T-helper 2 cell (primary cell): ENCODE measurements around the gene SCLY.

Source experiments
- DNase-seq, 5 experiments: peaks; one replicate each; pipeline versions ENCODE4 v3.0.0 to v3.0.0-alpha.2; 2012 to 2022

SCLY gene

DNA sequence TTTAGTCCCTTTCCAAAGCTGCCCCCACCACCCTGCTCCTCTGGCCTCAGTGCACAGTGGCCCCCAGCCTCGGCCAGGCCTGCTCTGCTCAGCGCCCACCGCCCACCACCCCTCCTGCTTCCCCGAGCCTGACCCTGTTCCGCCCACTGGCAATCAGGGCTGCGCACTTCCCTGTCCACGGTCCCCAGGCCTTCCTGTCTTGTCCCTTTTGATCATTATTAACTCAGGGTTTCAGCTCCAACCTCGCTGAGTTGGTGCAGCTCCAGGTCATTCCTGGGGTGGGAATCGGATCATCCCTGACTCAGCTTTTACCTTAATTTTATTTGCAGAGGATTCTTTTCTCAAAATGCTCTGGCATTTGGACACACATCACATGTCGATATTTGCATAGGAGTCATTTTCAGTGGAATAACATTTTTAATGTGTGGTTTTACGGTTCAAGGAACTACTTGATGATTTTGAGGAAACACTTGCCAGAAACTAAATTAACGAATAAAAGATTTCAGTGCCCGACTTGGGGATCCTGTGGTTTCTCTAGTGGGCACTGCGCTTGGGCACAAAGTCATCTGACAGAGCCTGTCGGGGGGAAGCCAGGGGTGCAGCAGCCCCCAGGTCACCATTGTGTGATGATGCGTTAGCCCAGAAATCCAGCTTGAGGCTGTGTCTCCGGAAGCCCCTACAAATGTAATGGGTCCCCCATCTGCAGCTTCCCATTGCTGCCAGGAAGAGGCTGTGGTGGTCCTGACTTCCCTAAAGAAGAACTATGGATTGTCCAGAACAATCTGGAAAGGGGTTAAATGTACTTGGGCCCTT is 38.3 kb downstream of the SCLY start:
- DNase-seq, result no peak

DNA sequence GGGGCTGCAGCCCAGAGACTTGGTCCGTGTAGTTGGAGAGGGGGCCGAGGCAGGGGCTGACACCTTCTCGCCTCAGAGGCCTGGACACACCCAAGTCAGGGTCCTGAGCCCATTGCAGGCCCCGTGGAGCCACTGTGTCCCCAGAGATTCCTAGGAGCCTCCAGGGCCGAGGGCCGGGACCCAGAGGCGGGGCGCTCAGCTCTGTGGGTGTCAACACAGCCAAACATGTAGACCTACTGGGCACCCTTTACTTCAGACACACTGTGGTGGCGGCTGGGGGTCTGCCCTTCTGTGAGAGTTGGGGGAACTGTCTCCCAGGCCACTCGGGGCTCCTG is 38.9 kb downstream of the SCLY start:
- DNase-seq, result no peak

DNA sequence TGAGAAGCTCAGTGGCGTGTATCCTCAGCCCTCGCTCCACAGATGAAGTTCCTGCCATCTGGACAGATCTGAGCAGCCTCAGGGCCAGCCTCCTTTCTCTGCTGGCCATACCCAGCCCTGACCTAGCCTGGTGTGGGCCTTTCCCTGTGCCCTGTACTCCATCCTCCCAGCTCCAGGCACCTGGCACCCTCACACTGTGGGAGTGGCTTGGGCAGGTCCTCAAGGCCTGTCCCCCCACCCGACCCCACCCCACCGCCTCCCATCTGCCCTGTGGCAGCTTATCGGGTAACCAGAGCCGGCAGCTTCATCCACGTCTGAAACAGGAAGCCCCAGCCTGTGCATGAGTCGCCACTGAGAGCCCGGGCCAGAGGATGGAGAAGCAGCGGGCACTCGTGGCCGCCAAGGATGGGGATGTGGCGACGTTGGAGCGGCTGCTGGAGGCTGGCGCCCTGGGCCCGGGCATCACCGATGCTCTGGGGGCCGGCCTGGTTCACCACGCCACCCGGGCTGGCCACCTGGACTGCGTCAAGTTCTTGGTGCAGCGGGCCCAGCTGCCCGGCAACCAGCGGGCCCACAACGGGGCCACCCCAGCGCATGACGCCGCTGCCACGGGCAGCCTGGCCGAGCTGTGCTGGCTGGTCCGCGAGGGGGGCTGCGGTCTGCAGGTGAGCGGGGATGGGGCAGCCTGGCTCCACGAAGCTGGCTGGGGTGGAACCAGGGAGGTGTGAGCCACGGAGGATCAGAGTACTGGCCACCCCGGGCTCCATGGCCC is 39.4 kb downstream of the SCLY start, which contains the start of gene ESPNL:
ESPNL (plus strand) TSS at position 292 of the 772 bp plus-strand sequence; CDS start at position 372, 80 bp downstream.
- no peak for DNase-seq

DNA sequence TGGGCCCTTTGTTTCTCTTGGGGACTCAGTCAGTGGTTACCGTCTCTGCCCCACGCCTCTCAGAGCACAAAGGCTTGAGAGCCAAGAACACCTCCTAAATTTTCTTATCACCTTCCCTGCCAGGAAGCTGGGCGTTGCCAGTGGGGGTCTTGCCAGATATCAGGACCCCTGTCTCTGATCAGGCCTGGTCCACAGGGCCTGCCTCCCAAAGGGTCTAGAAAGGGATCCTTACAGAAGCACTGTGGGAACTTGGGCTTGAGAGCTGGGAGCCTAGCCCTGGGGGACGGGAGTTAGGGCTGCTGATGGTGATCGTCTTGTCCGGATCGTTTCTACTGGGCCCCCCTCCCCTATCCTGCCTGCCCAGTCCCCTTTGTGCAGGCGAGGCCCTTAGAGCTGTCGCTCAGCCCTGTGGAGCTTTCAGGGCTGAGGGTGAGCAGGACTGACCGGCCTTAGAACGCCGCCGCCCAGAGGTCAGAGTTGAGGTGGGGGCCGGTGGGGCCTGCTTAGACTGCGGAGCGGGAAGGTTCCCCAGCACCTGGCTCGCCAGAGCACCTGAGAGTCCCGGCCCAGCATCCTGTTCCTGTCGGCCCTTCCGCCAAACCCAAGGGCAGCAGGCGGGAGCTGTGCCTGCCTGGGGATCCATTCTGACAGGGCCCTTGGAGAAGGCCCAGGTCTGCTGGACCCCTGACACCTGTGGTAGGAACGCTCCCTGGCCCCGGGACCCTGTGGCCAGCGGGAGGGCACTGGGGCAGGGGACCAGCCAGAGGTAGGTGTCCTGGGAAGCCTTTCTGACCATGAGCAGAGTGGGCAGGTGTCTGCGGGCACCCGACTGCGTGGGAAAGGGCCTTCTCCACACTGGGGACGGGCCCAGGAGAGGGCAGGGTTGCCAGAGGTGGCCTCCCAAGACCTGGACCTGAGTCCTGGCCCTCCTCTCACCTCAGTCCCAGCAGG is 40.3 kb downstream of the SCLY start:
- DNase-seq, result no peak

DNA sequence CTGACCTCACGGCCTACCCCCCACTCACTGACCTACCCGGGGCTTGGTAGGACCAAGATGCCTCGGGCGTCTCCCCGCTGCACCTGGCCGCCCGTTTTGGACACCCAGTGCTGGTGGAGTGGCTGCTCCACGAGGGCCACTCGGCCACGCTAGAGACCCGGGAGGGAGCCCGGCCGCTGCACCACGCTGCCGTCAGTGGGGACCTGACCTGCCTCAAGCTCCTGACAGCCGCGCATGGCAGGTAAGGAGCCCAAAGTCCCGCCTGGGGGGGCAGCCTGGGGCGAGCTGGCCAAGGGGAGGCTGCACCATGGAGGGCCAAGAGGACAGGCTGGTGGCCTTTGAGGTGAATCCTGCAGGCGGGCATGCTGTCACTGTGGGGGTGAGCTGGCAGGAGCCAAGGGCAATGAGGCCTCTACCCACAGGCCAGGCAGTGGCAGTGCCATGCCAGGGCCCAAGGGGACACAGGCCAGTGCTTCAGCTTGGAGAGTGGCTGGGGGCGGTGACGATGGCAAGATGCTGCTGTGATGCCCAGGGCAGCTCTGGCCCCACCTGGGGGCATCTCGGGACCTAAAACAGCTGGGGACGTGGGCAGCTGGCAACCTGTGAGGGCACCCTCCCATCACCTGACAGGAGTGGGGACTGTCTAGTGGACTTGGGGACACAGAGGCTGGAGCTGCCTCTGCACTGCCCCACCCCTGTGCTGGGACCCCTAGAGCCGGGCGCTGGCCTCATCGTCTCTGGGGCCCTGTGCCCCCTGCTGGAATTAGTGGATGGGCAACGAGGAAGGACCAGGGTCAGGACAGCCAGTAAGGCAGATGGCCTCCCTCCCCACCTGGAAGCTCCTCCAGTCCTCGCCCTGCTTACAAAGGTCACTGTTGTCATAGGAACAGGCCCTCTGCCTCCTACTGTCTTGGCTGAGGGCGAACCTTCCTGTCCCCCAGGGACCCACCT is 41.4 kb downstream of the SCLY start:
- DNase-seq, result no peak

DNA sequence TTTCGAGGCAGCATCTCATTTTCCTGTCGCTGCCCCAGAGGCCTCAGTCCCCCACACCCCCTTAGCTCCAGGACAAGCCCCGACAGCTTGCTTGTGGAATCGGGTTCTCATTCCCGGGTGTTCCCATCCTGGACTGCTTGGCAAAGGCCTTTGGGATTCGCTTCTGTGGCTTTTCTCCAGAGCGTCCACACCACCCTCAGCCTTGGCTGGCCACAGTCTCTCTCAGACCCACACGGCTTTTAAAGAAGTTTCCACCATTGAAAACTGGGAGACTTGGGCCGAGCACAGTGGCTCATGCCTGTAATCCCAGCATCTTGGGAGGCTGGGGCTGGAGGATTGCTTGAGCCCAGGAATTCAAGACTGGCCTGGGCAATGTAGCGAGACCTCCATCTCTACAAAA is 42.1 kb downstream of the SCLY start:
- DNase-seq, result no peak

DNA sequence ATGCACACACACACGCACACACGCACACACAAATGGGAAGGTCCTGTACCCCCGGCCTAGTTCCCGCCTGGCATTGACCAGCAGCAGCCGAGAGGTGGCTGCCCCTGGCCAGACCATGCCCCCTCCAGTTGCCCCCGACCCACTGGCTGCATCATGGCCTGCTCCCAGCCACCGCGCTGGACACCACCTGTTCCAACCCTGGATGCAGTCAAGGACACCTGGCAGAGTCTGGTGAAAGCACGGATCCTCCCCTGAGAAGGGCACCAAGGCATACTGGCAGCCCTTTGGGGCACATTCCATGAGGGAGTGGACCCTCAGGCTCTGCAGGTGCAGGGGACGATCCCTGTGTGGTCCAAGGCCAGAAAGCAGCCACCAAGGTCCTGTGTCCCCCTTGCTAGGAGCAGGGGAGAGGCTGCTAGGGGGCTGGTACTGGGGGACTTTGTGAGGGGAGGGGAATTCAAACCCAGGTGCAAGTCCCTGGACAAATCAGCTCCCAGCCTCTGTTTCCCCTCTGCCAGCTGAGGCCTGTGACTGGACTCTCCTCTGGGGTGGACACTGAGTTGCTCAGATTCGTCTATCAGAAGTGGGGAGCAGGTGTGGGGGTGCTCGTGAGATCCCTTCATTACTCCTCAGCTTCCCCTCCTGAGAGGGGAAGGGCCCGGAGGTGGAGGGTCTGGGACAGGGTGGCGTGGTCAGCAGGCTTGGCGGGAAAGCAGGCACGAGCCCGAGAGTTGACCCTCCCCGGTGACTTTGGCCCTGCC is 42.8 kb downstream of the SCLY start:
- DNase-seq, result no peak

DNA sequence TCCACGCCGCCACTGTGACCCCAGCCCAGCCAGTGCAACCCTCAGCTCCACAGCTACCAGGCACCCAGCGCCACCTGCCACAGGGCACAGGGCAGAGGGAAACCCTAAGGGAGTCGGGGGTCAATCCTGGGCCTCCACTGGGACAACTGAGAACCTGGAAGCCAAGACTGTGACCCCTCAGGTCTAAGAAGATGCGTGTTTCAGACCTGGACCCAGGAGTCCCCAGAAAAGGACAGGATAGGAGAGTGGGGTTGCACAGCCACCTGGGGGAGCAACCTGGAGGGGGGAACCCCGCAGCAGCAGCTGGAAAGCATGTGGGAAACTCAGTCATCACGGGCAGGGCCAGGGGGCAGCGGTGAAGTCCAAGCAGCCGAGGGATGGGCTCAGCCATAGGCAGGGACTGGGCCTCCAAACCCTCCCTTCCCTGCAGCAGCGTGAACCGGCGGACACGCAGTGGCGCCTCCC is 43.5 kb downstream of the SCLY start:
- DNase-seq, result no peak

DNA sequence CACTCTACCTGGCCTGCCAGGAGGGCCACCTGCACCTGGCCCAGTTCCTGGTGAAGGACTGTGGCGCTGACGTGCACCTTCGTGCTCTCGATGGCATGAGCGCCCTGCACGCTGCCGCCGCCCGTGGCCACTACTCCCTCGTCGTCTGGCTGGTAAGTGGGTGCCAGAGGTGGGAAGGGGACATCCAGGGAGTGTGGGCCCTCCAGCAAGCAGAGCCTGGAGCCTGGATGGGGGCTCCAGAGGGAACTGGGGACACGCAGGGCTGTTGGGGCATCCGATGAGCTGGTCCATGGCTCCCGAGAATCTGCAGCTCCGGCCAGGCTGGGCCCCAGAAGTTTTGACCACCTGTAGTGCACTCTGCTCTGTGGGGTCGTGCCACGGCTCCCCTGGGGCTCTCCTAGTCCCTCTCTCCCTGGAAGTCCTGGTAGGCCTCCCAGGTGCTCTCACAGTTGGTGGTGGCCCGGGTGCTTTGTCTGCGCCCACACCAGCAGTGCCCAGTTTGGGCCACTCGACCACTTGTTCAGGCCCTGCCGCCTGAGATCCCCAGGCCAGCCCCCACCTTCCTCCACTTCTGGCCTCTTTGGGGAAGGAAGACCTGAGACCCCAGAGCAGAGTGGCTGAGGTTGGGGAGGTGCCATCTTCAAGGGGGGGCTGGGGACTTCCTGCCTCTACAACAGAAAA is 44.0 kb downstream of the SCLY start:
- DNase-seq, result no peak

DNA sequence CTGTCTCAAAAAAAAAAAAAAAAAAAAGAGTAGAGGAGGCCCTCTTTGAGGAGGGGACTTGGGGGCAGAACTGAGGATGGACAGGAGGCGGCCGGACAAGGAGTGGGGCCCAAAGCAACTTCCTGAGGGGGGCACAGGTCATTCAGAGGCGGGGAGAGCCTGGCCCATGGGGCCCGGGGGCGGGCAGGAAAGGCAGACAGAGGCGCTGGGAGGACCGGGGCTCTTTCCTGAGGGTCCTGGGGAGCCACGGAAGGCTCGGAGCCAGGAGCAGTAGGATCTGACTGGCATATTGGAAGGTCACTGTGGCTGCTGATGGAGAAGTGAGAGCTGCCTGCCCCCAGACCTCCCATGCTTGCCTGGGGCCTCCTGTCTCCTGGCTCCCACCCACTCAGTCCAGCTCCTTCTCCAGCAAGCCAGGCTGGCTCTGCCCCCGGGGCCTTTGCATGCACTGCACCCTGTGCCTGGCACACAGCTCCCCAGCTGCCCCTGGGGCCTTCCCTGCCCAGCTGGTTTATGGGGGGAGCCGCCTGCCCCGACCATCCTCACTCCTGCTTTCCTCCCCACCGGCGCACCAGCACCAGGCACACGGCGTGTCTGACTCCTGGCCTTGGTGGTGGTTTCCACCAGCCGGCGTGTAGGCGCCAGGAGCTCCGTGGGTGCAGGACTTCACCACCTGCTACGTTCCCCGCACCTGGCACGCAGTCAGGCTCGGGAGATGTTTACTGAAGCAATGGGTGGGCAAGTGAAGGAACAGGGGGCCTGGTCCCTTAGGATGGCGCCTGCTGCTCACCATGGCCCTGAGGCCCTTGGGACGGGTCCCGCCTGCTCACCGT is 44.9 kb downstream of the SCLY start:
- DNase-seq, result no peak

DNA sequence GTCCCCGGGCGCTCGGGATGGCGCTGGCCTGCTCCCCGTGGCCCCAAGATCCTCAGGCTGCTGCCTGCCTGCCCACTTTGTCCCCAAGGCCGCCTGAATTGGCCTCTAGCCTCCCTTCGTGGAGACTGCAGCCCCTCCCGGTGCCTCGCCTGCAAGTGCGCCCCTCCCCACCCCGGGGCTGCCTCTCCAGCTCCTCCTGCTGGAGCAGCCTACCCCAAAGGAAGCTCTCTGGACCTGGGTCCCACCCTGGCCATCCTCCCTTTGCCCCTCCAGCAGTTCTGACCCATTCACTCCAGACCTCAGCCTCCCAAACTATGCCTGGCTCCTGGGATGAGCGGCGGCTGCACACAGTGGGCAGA is 45.5 kb downstream of the SCLY start:
- no peak for DNase-seq

DNA sequence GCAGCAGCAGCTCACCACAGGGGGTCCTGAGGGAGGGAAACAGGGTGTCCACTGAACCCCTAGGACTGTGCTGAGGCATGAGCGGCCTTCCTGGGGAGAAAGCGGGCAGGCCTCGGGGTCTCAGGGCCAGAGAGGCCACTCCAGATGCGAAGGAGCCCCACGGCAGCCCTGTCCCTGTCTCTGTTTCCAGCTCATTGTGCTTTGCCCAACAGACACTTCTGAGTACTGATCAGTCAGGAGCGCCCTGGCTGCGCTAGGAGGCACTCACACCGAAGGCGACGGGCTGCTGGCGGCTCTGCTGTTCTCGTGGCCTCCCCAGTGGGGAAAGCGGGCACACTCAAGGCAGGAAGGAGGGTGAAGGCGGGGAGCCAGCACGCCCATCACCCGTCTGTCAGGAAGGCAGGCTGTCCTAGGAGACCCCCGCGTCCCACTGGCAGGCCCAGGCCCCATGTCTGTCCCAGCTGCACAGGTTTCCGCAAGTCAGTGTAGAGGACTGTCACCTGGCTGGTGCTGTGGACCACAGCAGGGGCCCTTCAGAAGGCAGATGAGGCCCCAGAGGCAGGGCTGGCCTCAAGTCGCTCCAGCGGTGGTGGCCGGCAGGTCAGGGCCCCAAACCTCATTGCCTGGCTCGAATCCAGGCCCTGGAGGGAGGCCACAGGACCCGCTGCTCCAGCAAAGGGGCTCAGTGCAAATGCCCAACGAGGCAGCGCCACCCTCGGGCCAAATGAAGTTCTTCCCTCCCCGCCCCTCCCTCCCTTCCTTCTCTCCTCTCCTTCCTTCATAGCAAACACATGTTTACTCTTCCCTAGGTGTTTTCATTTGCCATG is 46.1 kb downstream of the SCLY start:
- peak in 1 of 5 experiments; percentile 20 for DNase-seq

DNA sequence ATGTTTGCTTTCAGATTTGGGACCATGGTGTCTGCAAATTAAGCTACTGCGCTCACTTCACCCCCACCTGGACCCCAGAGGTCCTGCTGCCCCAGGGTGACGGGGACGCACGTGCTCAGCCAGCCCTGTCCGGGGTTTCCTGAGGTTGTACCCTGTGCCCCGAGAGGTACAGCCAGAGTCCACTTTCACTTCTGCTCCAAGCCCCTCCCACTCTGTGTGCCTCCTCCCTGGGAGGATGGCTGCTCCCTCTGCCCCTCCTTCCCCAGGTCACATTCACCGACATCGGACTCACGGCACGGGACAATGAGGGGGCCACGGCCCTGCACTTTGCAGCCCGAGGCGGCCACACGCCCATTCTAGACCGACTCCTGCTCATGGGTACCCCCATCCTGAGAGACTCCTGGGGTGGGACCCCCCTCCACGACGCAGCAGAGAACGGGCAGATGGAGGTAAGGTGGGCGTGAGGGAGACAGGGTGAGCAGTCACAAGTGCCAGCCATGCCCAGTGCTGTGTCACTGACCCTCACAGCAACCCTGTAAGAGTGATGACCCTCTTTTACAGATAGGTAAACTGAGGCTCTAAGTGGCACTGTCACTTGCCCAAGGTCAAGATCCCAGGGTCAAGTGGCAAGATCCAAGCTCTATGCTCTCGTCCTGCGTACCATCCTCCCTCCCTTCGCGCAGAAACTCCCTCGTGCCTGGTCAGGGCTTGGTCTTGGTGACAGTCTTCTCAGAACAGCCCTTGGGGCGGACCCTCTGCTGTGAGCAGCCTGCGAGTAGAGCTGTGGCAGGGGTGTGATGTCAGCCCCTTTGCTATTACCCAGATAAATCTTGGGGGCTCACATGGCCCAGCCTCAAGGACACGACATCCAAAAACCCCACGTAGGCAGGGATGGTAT is 47.0 kb downstream of the SCLY start:
- DNase-seq, result no peak

DNA sequence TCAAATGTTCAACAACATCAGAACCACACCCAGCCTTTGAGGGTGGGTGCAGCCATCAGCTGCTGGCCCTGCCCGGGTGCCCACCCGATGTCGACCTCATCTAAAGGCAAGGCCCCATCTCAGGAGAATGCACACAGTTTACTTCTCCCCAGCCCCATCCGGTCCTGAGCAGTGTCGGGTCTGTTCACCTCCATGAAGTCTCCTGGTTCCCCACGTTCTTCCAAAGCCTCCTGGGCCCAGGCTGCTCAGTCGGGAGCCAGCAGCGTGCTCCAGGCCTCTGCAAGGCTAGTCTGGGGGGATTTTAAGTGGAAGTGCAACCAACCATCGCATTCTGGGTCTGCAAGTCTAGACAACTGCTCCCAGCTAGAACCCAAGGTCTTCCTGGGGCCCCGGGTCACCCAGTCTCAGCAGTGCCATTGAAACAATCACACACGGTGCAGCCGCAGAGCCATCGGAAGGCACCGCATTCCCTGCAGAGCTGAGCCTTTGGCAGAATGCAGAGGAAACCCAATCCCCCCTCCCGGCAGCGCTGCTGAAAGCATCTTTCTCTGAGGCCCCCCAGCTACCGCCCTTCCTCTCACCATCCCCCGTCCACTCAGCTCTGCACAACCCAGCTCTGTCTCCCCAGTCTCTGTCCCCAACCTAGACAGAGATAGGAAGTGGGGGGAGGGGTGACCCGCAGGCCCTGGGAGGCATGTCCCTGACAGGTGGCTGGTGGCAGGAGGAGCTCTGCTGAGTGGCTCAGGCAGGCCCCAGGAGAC is 47.8 kb downstream of the SCLY start:
- DNase-seq, result peak in 2 of 5 experiments; percentile 1 to 37

DNA sequence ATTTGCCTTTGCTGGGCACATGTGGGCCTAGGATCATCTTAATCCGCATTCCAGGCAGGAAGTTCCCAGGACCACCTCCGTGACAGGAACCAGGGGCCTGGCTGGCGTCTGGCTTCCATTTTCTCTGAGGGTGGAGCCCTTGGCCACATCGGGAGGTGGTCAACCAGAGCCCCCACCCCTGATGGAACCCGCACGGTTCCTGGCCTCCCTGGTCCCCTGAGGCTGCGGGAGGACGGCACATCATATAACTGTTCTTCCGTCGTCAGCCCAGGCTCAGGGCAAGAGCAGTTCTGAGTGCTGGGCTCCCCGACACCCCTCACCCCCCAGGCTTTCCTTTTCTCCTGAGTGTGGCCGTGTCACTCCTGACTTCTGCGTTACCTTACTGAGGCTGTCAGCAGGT is 52.8 kb downstream of the SCLY start:
- peak in 1 of 5 experiments; percentile 1 for DNase-seq

DNA sequence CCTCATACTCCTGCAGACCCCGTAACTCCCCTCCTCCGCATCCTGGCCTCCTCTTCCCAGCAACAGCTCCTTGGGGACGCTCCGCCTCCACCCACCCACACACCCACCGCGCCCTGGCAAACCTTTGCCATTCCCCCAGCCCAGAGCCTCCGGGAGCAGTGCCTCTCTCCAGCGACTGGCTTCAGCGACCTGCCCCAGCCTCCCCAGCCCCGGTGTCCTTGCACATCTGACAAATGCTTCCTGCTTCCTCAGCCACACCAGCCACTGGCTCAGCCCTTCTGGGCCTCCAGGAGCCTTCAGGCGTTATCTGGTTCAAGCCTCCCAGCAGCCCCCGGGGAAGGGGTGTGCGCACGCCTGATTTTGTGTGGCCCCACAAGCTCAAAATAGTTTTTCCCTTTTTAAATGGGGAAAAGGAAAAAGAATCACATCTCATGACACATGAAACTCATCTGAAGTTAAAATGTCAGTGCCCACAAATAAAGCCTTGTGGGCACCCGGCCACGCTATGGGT is 53.6 kb downstream of the SCLY start:
- DNase-seq, result peak in 1 of 5 experiments; percentile 1
